OCI-M1 (cell line): ENCODE measurements around the gene HSPB6.
"Not testable (repeated sequence)": the region's sequence is repeated elsewhere in the genome, so short reads cannot be mapped to it uniquely, and the experiment has no call there.

Experiments
- DNase-seq: peaks from one replicate; lab custom pipeline; 2025; lab: John Stamatoyannopoulos, UW

The HSPB6 gene

GRCh38 chr19:35731779-35732405, 24.9 kb downstream of the HSPB6 start:
- no peak for DNase-seq

GRCh38 chr19:35731353-35731752, 25.5 kb downstream of the HSPB6 start:
- DNase-seq = no peak

- no peak for DNase-seq
Observed at GRCh38 chr19:35730326-35730725, 26.5 kb downstream of the HSPB6 start.

GRCh38 chr19:35729763-35730162, 27.1 kb downstream of the HSPB6 start:
- DNase-seq = no peak

GRCh38 chr19:35729021-35729420, 27.8 kb downstream of the HSPB6 start:
- DNase-seq = no peak

GRCh38 chr19:35727956-35728706, 28.7 kb downstream of the HSPB6 start:
- DNase-seq = no peak

- no peak for DNase-seq
Observed at GRCh38 chr19:35727053-35727955, 29.5 kb downstream of the HSPB6 start.

- no peak for DNase-seq
Observed at GRCh38 chr19:35725216-35725861, 31.5 kb downstream of the HSPB6 start.

- DNase-seq = no peak
Observed at GRCh38 chr19:35724560-35724959, 32.3 kb downstream of the HSPB6 start.

- not testable (repeated sequence) for DNase-seq
Observed at GRCh38 chr19:35724132-35724531, 32.7 kb downstream of the HSPB6 start.

- DNase-seq = no peak
Observed at GRCh38 chr19:35723671-35724070, 33.2 kb downstream of the HSPB6 start.

GRCh38 chr19:35722897-35723296, 33.9 kb downstream of the HSPB6 start:
- DNase-seq = no peak

GRCh38 chr19:35722461-35722860, 34.4 kb downstream of the HSPB6 start:
- no peak for DNase-seq

- DNase-seq = no peak
Observed at GRCh38 chr19:35721374-35721773, 35.5 kb downstream of the HSPB6 start.

- no peak for DNase-seq
Observed at GRCh38 chr19:35720648-35721047, 36.2 kb downstream of the HSPB6 start.

- no peak for DNase-seq
Observed at GRCh38 chr19:35720163-35720524, 36.7 kb downstream of the HSPB6 start.

- DNase-seq = no peak
Observed at GRCh38 chr19:35719402-35720162, 37.2 kb downstream of the HSPB6 start.

GRCh38 chr19:35718345-35719041, 38.3 kb downstream of the HSPB6 start:
- peak; percentile 50 for DNase-seq

GRCh38 chr19:35717665-35718344, 39.0 kb downstream of the HSPB6 start, which contains the start of gene KMT2B:
KMT2B (plus strand) TSS chr19:35718003; CDS start chr19:35718019, 16 bp downstream.
- DNase-seq = no peak
